NCI-H446 (cell line): ENCODE data around the gene DPM2.

Experiments used
- DNase-seq, 2 experiments: peaks; one replicate each; lab custom pipeline; 2025; lab: John Stamatoyannopoulos, UW

The DPM2 gene

DNA sequence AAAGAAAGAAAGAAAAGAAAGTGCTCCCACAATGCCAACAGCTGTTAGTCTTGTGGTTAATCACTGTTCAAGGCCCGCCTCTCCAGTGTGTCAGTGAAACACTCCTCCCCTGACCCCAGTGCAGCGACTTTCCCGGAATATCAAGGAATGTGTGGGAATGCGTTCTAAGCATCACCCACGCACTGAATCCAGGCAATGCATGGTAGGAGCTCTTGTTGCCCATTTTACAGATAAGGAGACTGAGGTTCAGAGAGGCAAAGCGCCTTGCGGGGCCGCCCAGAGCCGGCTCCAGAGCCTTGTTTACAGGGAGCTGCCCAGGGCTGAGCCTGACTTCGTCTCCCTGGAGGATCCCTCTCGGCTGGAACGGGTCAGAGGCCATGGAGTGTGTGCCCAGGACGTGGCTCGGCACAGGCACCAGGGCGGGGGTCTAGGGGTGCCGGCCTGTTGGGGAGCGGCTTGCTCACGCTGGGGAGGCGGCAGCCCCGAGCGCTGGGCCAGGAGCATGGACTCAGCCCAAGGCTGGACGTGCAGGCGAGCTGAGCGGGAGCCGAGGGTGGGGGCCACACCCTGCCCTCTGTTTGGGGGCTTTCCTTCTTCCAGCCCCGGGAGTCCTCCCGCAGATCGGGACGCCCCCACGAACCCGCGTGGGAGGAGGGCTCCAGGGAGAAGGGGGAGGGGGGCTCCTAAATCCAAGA is 39.1 kb downstream of the DPM2 start:
- no peak for DNase-seq

DNA sequence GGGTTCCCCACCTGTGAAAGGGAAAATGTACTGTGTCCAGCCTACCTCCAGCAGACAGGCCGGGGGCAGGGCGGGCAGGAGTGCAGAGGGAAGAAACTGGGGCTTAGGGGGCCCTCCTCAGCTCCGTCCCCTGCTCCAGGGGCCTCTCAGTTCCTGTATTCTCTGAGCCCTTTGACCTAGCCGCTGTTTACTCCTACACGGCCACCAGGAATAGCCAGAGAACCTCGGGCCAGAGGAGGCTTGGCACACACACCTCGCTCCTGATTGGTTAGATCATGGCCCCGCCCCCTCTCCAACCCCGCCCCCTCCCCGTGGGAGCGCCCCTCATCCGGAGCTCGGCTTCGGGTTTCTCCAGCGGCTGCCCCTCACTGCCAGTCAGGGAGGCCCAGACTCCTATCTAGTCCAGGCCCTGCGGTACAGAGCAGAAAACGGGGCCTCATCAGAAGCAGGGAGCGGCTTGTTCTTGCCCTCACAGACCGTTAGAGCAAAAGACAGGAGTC is 40.4 kb downstream of the DPM2 start:
- no peak for DNase-seq

DNA sequence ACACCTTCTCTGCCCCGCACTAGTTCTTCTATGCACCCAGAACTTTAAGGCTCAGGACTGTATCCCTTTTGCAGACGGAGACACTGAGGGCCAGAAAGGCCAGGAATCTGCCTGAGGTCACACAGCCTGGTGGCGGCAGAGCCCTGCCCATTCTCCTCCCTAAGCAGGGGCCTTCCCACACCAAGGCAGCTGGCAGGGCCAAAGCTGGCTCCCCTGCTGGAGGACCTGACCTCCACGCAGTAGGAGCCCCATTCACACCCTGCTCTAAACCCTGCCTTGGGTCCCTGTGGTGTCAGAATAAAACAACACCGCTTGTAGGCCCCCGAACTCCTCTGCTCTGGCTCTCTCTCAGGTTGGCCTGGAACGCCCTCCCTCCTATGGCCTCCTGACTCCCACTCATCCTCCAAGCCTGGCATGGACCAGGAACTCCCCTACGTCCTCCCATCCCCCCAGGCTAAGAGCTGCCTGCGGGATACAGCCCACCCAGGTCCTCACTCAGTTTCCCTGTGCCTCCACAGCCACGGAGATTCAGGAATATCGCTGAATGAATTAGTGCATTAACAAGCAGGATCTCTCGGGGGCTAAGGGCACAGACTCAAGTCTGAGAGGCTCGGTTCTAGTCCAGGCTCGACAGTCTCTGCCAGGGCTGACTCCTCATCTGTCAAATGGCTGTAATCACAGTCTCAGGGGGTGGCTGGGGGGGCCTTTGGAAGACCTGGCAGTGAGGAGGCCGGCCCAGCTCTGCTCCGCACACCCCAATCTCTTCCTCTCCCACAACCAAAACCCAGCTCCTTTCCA is 41.1 kb downstream of the DPM2 start:
- DNase-seq: no peak

- no peak for DNase-seq
These were observed 41.8 kb downstream of the DPM2 start for GRCh38 chr9:127895811-127896210.

GRCh38 chr9:127893392-127893791 is 44.3 kb downstream of the DPM2 start:
- no peak for DNase-seq

DNA sequence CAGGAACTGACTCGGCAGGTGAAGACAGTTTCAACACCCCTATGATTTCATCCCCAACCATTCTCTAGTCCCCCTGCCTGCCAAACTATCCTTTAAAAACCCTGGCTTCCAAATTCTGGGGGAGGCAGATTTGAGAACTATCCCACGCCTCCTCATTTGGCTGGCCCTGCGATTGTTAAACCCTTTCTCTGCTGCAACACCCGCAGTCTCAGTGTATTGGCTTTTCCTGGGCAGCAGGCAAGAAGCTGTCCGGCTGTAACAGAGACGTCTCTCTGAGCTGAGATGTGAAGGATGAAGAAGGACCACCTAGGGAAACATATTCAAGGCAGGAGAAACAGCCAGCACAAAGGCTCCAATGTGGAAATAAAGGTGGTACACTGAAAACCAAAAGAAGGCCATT is 44.8 kb downstream of the DPM2 start:
- no peak for DNase-seq

GRCh38 chr9:127890053-127890452 is 47.6 kb downstream of the DPM2 start:
- no peak for DNase-seq

DNA sequence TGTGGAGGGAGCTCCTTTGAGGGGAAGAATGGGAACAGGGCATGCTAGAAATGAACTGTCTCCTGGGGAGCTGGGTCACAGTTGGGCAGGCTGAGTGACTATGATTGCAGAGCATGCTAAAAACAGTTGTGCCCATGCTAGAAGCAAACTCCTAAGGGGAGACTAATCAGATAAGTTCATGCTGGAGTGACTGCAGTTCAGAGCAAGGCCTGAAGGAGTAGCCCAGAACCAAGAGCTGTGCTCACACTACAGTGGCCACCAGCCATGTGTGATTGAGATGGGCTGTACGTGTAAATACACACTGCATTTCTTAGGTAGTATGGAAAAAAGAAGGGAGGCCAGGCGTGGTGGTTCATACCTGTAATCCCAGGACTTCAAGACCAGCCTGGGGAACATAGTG is 49.9 kb downstream of the DPM2 start:
- DNase-seq: no peak

GRCh38 chr9:127886401-127886972 is 51.2 kb downstream of the DPM2 start:
- no peak for DNase-seq

- no peak for DNase-seq
These were observed 52.0 kb downstream of the DPM2 start for GRCh38 chr9:127885508-127886281.
